DND-41 (cell line): ENCODE data around the gene ARHGAP26.

ENCODE experiments used
- ATAC-seq: fragments of 200-7000 bp; cut with Tn5 transposase; 3 replicates; pipeline ENCODE4 v1.9.1; 2021; ENCODE audit warnings: low read depth; ENCODE audit not compliant: insufficient read depth
- DNase-seq: peaks from one replicate; pipeline ENCODE4 v3.0.0-alpha.2; 2020
- H2AFZ ChIP-seq: 2 replicates; pipeline ENCODE4 v1.6.0; 2012; ENCODE audit warnings: low read depth, low read length
- H3K27ac ChIP-seq: 2 replicates; pipeline ENCODE4 v1.5.1; 2012; ENCODE audit warnings: low read length, inconsistent platforms
- H3K27me3 ChIP-seq: fragments of 200-600 bp; sonication (generic); 2 replicates; pipeline ENCODE4 v1.6.0; 2012; ENCODE audit warnings: low read length, mild to moderate bottlenecking, inconsistent platforms; ENCODE audit not compliant: insufficient read depth, poor library complexity
- H3K36me3 ChIP-seq: 2 replicates; pipeline ENCODE4 v1.5.1; 2012; ENCODE audit warnings: low read length, inconsistent platforms; ENCODE audit not compliant: insufficient read depth
- H3K4me1 ChIP-seq: 2 replicates; pipeline ENCODE4 v1.5.1; 2012; ENCODE audit warnings: mild to moderate bottlenecking, low read length; ENCODE audit not compliant: insufficient read depth
- H3K4me2 ChIP-seq: 2 replicates; pipeline ENCODE4 v1.6.0; 2012; ENCODE audit warnings: mild to moderate bottlenecking, moderate library complexity, low read length, inconsistent platforms; ENCODE audit not compliant: insufficient read depth
- H3K4me3 ChIP-seq, 2 experiments: fragments of 200-600 bp in 1 of 2; shearing (Covaris generic) in 1 of 2; 2 replicates each; pipeline ENCODE4 v1.5.1; 2012 to 2016; ENCODE audit warnings: inconsistent platforms in 2 of 2, low read length in 2 of 2, mild to moderate bottlenecking in 2 of 2, low read depth in 1 of 2, moderate library complexity in 1 of 2
- H3K79me2 ChIP-seq: 2 replicates; pipeline ENCODE4 v1.6.0; 2012; ENCODE audit warnings: low read length, inconsistent platforms; ENCODE audit not compliant: insufficient read depth
- H3K9ac ChIP-seq: 2 replicates; pipeline ENCODE4 v1.6.0; 2012; ENCODE audit warnings: low read depth, mild to moderate bottlenecking, inconsistent platforms, low read length, moderate library complexity
- H3K9me3 ChIP-seq: 2 replicates; pipeline ENCODE4 v1.5.1; 2012; ENCODE audit warnings: low read length, moderate library complexity, mild to moderate bottlenecking, inconsistent platforms; ENCODE audit not compliant: insufficient read depth, severe bottlenecking
- H4K20me1 ChIP-seq: 2 replicates; pipeline ENCODE4 v1.6.0; 2012; ENCODE audit warnings: low read length; ENCODE audit not compliant: insufficient read depth
- EZH2 ChIP-seq: IDR thresholded peaks from 3 replicates; pipeline ENCODE4 v1.6.1; 2012; ENCODE audit warnings: borderline replicate concordance, low read depth, mild to moderate bottlenecking, moderate library complexity, low read length, inconsistent platforms; ENCODE audit not compliant: severe bottlenecking
- TF ChIP-seq, protein P1 (sequence below): IDR thresholded peaks from 2 replicates; pipeline ENCODE4 v1.5.1; 2012; ENCODE audit warnings: borderline replicate concordance, low read length, moderate library complexity, mild to moderate bottlenecking; ENCODE audit not compliant: poor library complexity, severe bottlenecking; ENCODE audit errors: extremely low read depth

The ARHGAP26 gene

DNA sequence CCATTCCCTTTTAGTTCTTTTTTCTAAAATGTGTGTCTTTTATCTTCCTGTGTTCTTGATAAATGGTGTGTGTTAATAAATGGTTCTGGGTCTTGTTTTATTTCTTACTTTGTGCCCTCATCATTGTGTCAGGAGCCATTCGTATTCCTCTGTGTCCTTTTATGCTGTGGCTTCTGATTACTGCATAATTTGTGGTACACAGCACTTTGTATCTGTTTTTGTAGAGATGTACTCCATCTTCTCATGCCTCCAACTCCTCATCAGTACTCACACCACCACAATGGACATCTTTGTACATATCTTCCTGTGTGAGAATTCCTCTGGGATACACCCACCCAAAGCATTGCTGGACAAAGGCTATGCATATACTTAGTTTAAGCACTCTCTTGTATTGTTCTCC lies 247.4 kb downstream of the ARHGAP26 start:
- H3K9me3 ChIP-seq: peaks cover 2% of the 10 kb centered on the region
- no peak overlapping the region for H2AFZ ChIP-seq
- ATAC-seq: no peak
- no peaks in the 10 kb centered on the region for H4K20me1 ChIP-seq
- no peaks in the 10 kb centered on the region for H3K79me2 ChIP-seq
- DNase-seq: no peak
- H3K4me2 ChIP-seq: no peak overlapping the region
- H3K9ac ChIP-seq: no peak overlapping the region
- H3K4me3 ChIP-seq: no peak overlapping the region
- no peaks in the 10 kb centered on the region for H3K27me3 ChIP-seq
- no peaks in the 10 kb centered on the region for H3K4me1 ChIP-seq
- peaks cover 17% of the 10 kb centered on the region for H3K36me3 ChIP-seq
- H3K27ac ChIP-seq: no peak overlapping the region
- no peak for TF ChIP-seq EZH2
- TF ChIP-seq, protein P1, sequence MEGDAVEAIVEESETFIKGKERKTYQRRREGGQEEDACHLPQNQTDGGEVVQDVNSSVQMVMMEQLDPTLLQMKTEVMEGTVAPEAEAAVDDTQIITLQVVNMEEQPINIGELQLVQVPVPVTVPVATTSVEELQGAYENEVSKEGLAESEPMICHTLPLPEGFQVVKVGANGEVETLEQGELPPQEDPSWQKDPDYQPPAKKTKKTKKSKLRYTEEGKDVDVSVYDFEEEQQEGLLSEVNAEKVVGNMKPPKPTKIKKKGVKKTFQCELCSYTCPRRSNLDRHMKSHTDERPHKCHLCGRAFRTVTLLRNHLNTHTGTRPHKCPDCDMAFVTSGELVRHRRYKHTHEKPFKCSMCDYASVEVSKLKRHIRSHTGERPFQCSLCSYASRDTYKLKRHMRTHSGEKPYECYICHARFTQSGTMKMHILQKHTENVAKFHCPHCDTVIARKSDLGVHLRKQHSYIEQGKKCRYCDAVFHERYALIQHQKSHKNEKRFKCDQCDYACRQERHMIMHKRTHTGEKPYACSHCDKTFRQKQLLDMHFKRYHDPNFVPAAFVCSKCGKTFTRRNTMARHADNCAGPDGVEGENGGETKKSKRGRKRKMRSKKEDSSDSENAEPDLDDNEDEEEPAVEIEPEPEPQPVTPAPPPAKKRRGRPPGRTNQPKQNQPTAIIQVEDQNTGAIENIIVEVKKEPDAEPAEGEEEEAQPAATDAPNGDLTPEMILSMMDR: no peak

DNA sequence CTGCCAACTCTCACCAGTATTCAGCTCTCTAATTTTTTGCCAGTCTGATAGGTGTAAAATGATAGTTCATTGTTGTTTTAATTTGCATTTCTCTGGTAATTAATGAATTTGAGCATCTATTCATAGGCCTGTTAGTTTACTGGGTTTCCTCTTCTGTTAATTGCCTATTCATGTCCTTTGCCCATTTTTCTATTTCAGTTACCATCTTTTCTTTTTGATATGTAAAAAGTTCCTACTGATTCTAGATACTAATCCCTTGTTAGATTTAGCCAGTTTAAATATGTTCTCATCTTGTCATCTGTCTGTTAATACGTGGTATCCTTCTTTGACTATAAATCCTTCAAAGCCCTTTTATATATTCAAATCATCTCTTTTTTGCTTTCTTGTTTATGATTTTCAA lies 247.8 kb downstream of the ARHGAP26 start:
- Histone ChIP-seq H3K4me2 (no peak overlapping the region), H2AFZ (no peak overlapping the region), H3K27me3 (no peaks in the 10 kb centered on the region), H3K27ac (no peak overlapping the region), H3K4me1 (no peaks in the 10 kb centered on the region), H4K20me1 (no peaks in the 10 kb centered on the region), H3K9ac (no peak overlapping the region), H3K9me3 (peaks cover 2% of the 10 kb centered on the region), H3K4me3 (no peak overlapping the region), H3K36me3 (peaks cover 17% of the 10 kb centered on the region), H3K79me2 (no peaks in the 10 kb centered on the region)
- ATAC-seq: no peak
- TF ChIP-seq, protein P1: no peak
- TF ChIP-seq EZH2: no peak
- no peak for DNase-seq

DNA sequence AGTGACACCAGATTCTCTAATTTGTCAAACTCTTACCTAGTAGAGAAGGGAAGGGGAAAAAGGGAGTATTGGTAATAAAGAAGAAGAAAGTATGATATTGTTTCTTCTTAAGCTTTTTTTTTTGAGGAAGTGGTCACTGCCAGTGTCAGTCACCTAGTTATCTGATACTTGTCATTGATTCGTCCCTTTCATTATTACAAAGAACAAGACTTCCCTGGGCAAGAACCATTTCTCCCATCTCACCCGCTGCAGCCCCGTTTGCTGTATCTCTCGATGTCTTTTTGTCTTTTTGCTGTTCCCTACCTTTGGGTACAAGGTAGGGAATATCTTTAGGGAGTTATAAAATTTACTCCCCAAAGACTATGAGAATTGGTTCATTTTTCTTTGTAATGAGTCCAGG lies 249.0 kb downstream of the ARHGAP26 start:
- no peak overlapping the region for H3K4me3 ChIP-seq
- TF ChIP-seq, protein P1: no peak
- TF ChIP-seq EZH2: no peak
- H3K4me1 ChIP-seq: no peaks in the 10 kb centered on the region
- ATAC-seq (no peak), DNase-seq (no peak)
- H3K36me3 ChIP-seq: peaks cover 12% of the 10 kb centered on the region
- H2AFZ ChIP-seq: no peak overlapping the region
- no peaks in the 10 kb centered on the region for H3K79me2 ChIP-seq
- H3K27me3 ChIP-seq: no peaks in the 10 kb centered on the region
- no peak overlapping the region for H3K4me2 ChIP-seq
- H3K9me3 ChIP-seq: peaks cover 2% of the 10 kb centered on the region
- H4K20me1 ChIP-seq: no peaks in the 10 kb centered on the region
- H3K9ac ChIP-seq: no peak overlapping the region
- H3K27ac ChIP-seq: no peak overlapping the region

DNA sequence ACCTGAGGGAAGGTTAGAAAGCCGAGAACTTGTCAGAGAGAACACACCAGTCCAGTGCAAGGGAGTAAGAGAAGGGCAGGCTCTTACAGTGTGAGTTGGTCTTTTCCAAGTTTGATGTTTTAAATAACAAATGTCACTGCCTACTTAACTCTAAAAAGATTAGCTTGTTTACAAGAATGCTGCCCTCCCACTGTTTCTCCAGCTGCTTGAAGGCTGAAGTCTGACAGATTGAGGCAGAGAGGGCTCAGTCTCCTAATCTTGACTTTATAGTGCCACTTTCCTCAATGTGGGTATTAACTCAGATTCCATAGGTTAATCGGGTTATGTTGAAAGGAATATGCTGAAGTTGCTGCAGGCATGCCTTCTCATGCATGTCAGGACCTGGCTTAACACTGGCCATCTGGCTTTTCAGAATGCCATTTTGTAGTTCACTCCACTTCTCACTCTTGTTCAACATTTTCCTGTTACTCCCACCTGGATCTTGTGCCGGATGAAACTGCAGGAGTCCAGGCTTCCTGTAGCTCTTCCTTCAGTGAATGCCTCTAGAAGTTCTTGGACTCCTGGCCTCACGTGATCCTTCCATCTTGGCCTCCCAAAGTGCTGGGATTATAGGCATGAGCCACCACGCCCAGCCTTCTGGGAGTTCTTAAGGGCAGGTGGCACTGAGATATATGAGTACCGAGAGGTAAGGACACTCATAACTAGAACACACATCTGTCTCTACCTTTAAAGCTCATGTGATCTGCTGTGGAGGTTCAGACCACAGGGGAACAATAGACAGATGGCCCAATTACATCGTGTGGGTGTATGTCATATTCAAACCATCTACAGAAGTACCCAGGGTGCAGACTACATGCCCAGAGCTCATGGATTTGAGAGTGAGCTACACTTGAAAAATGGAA lies 249.7 kb downstream of the ARHGAP26 start:
- Histone ChIP-seq H3K9me3 (peaks cover 2% of the 10 kb centered on the region), H2AFZ (no peak overlapping the region), H3K4me1 (no peaks in the 10 kb centered on the region), H3K36me3 (peaks cover 8% of the 10 kb centered on the region; the same call in 1 of the 2 replicates), H3K4me3 (no peak overlapping the region), H3K4me2 (no peak overlapping the region), H3K27me3 (no peaks in the 10 kb centered on the region), H3K79me2 (no peaks in the 10 kb centered on the region), H4K20me1 (no peaks in the 10 kb centered on the region), H3K27ac (no peak overlapping the region), H3K9ac (no peak overlapping the region)
- DNase-seq (no peak), ATAC-seq (peak; percentile 35; the same call in 1 of the 3 replicates)
- TF ChIP-seq EZH2: no peak
- TF ChIP-seq, protein P1: no peak
